ENCODE measurements around the gene CMTM7. TPM values are rescaled to one million over a fixed set of nuclear protein-coding genes. Genes with fewer than 3 reads are reported as not detected.

Gene CMTM7
- total and polyA plus RNA-seq, 4 donors = 2.0 to 17.3 (median 8.4) TPM

- Histone ChIP-seq H3K9me3 (ENCODE audit: control insufficient read depth, low read length) (no peaks in the 10 kb centered on the region), H3K27me3 (ENCODE audit: control insufficient read depth in 1 of 2, insufficient read depth in 2 of 2, low read length in 1 of 2) (no peaks in the 10 kb centered on the region), H3K4me3 (ENCODE audit: low read length in 2 of 2) (no peak overlapping the region), H3K36me3 (ENCODE audit: control insufficient read depth in 1 of 2, insufficient read depth in 2 of 2, low read length in 1 of 2) (no peaks in the 10 kb centered on the region), H3K27ac (ENCODE audit: low read depth in 1 of 2, low read length in 2 of 2) (no peak overlapping the region), H3K4me1 (ENCODE audit: control insufficient read depth in 1 of 2, insufficient read depth in 2 of 2, low read length in 2 of 2) (peaks cover 0 to 3% of the 10 kb centered on the region in 2 donors)
- ATAC-seq (ENCODE audit: low FRiP score) = no peak
- DNase-seq = no peak
- 51 to 57% methylated on average over 3 of the region's 3 CpGs for WGBS, 2 donors
- intact Hi-C loops (cut with DNase I) = no loop called here
Observed at GRCh38 chr3:32488474-32489008, 96.9 kb downstream of the CMTM7 start.

- intact Hi-C loops (cut with DNase I) = no loop called here
- Histone ChIP-seq H3K27me3 (ENCODE audit: control insufficient read depth in 1 of 2, insufficient read depth in 2 of 2, low read length in 1 of 2) (no peaks in the 10 kb centered on the region), H3K9me3 (ENCODE audit: control insufficient read depth, low read length) (no peaks in the 10 kb centered on the region), H3K27ac (ENCODE audit: low read depth in 1 of 2, low read length in 2 of 2) (no peak overlapping the region), H3K4me3 (ENCODE audit: low read length in 2 of 2) (no peak overlapping the region), H3K4me1 (ENCODE audit: control insufficient read depth in 1 of 2, insufficient read depth in 2 of 2, low read length in 2 of 2) (peaks cover 0 to 4% of the 10 kb centered on the region in 2 donors), H3K36me3 (ENCODE audit: control insufficient read depth in 1 of 2, insufficient read depth in 2 of 2, low read length in 1 of 2) (no peaks in the 10 kb centered on the region)
- WGBS, 2 donors = 78 to 83% methylated on average over 3 of the region's 3 CpGs
- ATAC-seq (ENCODE audit: low FRiP score) (no peak), DNase-seq (no peak)
Observed at GRCh38 chr3:32492684-32493436, 101.2 kb downstream of the CMTM7 start.

GRCh38 chr3:32493437-32494414, 102.1 kb downstream of the CMTM7 start:
- Histone ChIP-seq H3K9me3 (ENCODE audit: control insufficient read depth, low read length) (no peaks in the 10 kb centered on the region), H3K4me3 (ENCODE audit: low read length in 2 of 2) (no peak overlapping the region), H3K4me1 (ENCODE audit: control insufficient read depth in 1 of 2, insufficient read depth in 2 of 2, low read length in 2 of 2) (peaks cover 0 to 4% of the 10 kb centered on the region in 2 donors), H3K27me3 (ENCODE audit: control insufficient read depth in 1 of 2, insufficient read depth in 2 of 2, low read length in 1 of 2) (no peaks in the 10 kb centered on the region), H3K36me3 (ENCODE audit: control insufficient read depth in 1 of 2, insufficient read depth in 2 of 2, low read length in 1 of 2) (no peaks in the 10 kb centered on the region), H3K27ac (ENCODE audit: low read depth in 1 of 2, low read length in 2 of 2) (no peak overlapping the region)
- ATAC-seq (ENCODE audit: low FRiP score) = no peak
- 65 to 76% methylated on average over 3 of the region's 3 CpGs for WGBS, 2 donors
- intact Hi-C loops (cut with DNase I) = no loop called here
- no peak for DNase-seq

GRCh38 chr3:32495085-32495484, 103.4 kb downstream of the CMTM7 start:
- Histone ChIP-seq H3K36me3 (ENCODE audit: control insufficient read depth in 1 of 2, insufficient read depth in 2 of 2, low read length in 1 of 2) (no peaks in the 10 kb centered on the region), H3K27ac (ENCODE audit: low read depth in 1 of 2, low read length in 2 of 2) (no peak overlapping the region), H3K9me3 (ENCODE audit: control insufficient read depth, low read length) (no peaks in the 10 kb centered on the region), H3K4me1 (ENCODE audit: control insufficient read depth in 1 of 2, insufficient read depth in 2 of 2, low read length in 2 of 2) (peaks cover 0 to 4% of the 10 kb centered on the region in 2 donors), H3K4me3 (ENCODE audit: low read length in 2 of 2) (no peak overlapping the region), H3K27me3 (ENCODE audit: control insufficient read depth in 1 of 2, insufficient read depth in 2 of 2, low read length in 1 of 2) (no peaks in the 10 kb centered on the region)
- DNase-seq (no peak), ATAC-seq (ENCODE audit: low FRiP score) (no peak)
- intact Hi-C loops (cut with DNase I) = no loop called here

- WGBS, 2 donors = 89 to 93% methylated on average over 2 of the region's 2 CpGs
- DNase-seq = no peak
- ATAC-seq (ENCODE audit: low FRiP score) = no peak
- intact Hi-C loops (cut with DNase I) = no loop called here
- no peak overlapping the region for H3K27ac ChIP-seq (ENCODE audit: low read depth in 1 of 2, low read length in 2 of 2)
- no peaks in the 10 kb centered on the region for H3K36me3 ChIP-seq (ENCODE audit: control insufficient read depth in 1 of 2, insufficient read depth in 2 of 2, low read length in 1 of 2)
- H3K4me1 ChIP-seq (ENCODE audit: control insufficient read depth in 1 of 2, insufficient read depth in 2 of 2, low read length in 2 of 2) = peaks cover 0 to 4% of the 10 kb centered on the region in 2 donors
- no peaks in the 10 kb centered on the region for H3K27me3 ChIP-seq (ENCODE audit: control insufficient read depth in 1 of 2, insufficient read depth in 2 of 2, low read length in 1 of 2)
- H3K9me3 ChIP-seq (ENCODE audit: control insufficient read depth, low read length) = no peaks in the 10 kb centered on the region
- H3K4me3 ChIP-seq (ENCODE audit: low read length in 2 of 2) = no peak overlapping the region
Observed at GRCh38 chr3:32495609-32496008, 104.0 kb downstream of the CMTM7 start.

GRCh38 chr3:32498252-32498651, 106.6 kb downstream of the CMTM7 start:
- no peak overlapping the region for H3K4me3 ChIP-seq (ENCODE audit: low read length in 2 of 2)
- intact Hi-C loops (cut with DNase I) = no loop called here
- H3K4me1 ChIP-seq (ENCODE audit: control insufficient read depth in 1 of 2, insufficient read depth in 2 of 2, low read length in 2 of 2) = peaks cover 0 to 3% of the 10 kb centered on the region in 2 donors
- H3K36me3 ChIP-seq (ENCODE audit: control insufficient read depth in 1 of 2, insufficient read depth in 2 of 2, low read length in 1 of 2) = no peaks in the 10 kb centered on the region
- no peak overlapping the region for H3K27ac ChIP-seq (ENCODE audit: low read depth in 1 of 2, low read length in 2 of 2)
- DNase-seq = no peak
- no peaks in the 10 kb centered on the region for H3K27me3 ChIP-seq (ENCODE audit: control insufficient read depth in 1 of 2, insufficient read depth in 2 of 2, low read length in 1 of 2)
- no peak for ATAC-seq (ENCODE audit: low FRiP score)
- WGBS, 2 donors = 89 to 94% methylated on average over 3 of the region's 3 CpGs
- H3K9me3 ChIP-seq (ENCODE audit: control insufficient read depth, low read length) = no peaks in the 10 kb centered on the region

- DNase-seq = no peak
- H3K27me3 ChIP-seq (ENCODE audit: control insufficient read depth in 1 of 2, insufficient read depth in 2 of 2, low read length in 1 of 2) = no peaks in the 10 kb centered on the region
- H3K9me3 ChIP-seq (ENCODE audit: control insufficient read depth, low read length) = no peaks in the 10 kb centered on the region
- H3K4me3 ChIP-seq (ENCODE audit: low read length in 2 of 2) = no peak overlapping the region
- H3K36me3 ChIP-seq (ENCODE audit: control insufficient read depth in 1 of 2, insufficient read depth in 2 of 2, low read length in 1 of 2) = no peaks in the 10 kb centered on the region
- no peaks in the 10 kb centered on the region for H3K4me1 ChIP-seq (ENCODE audit: control insufficient read depth in 1 of 2, insufficient read depth in 2 of 2, low read length in 2 of 2)
- WGBS, 2 donors = 96 to 97% methylated on average over 3 of the region's 3 CpGs
- ATAC-seq (ENCODE audit: low FRiP score) = no peak
- no peak overlapping the region for H3K27ac ChIP-seq (ENCODE audit: low read depth in 1 of 2, low read length in 2 of 2)
- intact Hi-C loops (cut with DNase I) = no loop called here
Observed at GRCh38 chr3:32498992-32499391, 107.3 kb downstream of the CMTM7 start.

- ATAC-seq (ENCODE audit: low FRiP score) = no peak
- Histone ChIP-seq H3K27ac (ENCODE audit: low read depth in 1 of 2, low read length in 2 of 2) (no peak overlapping the region), H3K4me3 (ENCODE audit: low read length in 2 of 2) (no peak overlapping the region), H3K27me3 (ENCODE audit: control insufficient read depth in 1 of 2, insufficient read depth in 2 of 2, low read length in 1 of 2) (no peaks in the 10 kb centered on the region), H3K9me3 (ENCODE audit: control insufficient read depth, low read length) (no peaks in the 10 kb centered on the region), H3K36me3 (ENCODE audit: control insufficient read depth in 1 of 2, insufficient read depth in 2 of 2, low read length in 1 of 2) (no peaks in the 10 kb centered on the region), H3K4me1 (ENCODE audit: control insufficient read depth in 1 of 2, insufficient read depth in 2 of 2, low read length in 2 of 2) (no peaks in the 10 kb centered on the region)
- DNase-seq = no peak
- intact Hi-C loops (cut with DNase I) = no loop called here
- WGBS, 2 donors = 92 to 95% methylated on average over 2 of the region's 2 CpGs
Observed at GRCh38 chr3:32499585-32499984, 107.9 kb downstream of the CMTM7 start.

Data from aorta (tissue), 5 donors.